Uterus (tissue), 4 donors: ENCODE measurements around the gene CRACR2A. TPM values are rescaled to one million over a fixed set of nuclear protein-coding genes. Genes with fewer than 3 reads are reported as not detected.

Experiments used
- DNase-seq, 2 donors: peaks; one replicate each; pipeline ENCODE4 v3.0.0-alpha.2; 2019 to 2020
- H3K27ac ChIP-seq, 2 donors: fragments of 200-600 bp; sonication (generic); 1 replicate in 1 of 2; 2 replicates in 1 of 2; pipeline ENCODE4 v1.5.1; 2016 to 2018
- H3K27me3 ChIP-seq, 2 donors: fragments of 200-600 bp; sonication (generic); one replicate each; pipeline ENCODE4 v1.5.1; 2018 to 2019; ENCODE audit warnings: control low read depth in 1 of 2
- H3K36me3 ChIP-seq, 2 donors: fragments of 200-600 bp; sonication (generic); one replicate each; pipeline ENCODE4 v1.5.1; 2019; ENCODE audit warnings: control low read depth in 1 of 2
- H3K4me1 ChIP-seq, 2 donors: fragments of 200-600 bp; sonication (generic); one replicate each; pipeline ENCODE4 v1.5.1; 2018 to 2019; ENCODE audit warnings: control low read depth in 1 of 2
- H3K4me3 ChIP-seq, 2 donors: fragments of 200-600 bp; sonication (generic); 1 replicate in 1 of 2; 2 replicates in 1 of 2; pipeline ENCODE4 v1.5.1; 2018 to 2019; ENCODE audit warnings: mild to moderate bottlenecking in 1 of 2
- H3K9me3 ChIP-seq, 2 donors: fragments of 200-600 bp; sonication (generic); one replicate each; pipeline ENCODE4 v1.5.1; 2019; ENCODE audit warnings: control low read depth in 1 of 2
- CTCF ChIP-seq, 4 experiments: fragments of 200-600 bp in 2 of 4; fragments of 450-650 bp in 2 of 4; sonication (generic) in 2 of 4; IDR thresholded peaks; one replicate each; pipeline ENCODE4 v1.5.1; 2016 to 2019; ENCODE audit warnings: antibody characterized with exemption in 4 of 4, mild to moderate bottlenecking in 2 of 4, moderate library complexity in 1 of 4
- POLR2A ChIP-seq, 2 donors: fragments of 450-650 bp; IDR thresholded peaks; one replicate each; pipeline ENCODE4 v1.6.1; 2016; ENCODE audit warnings: antibody characterized with exemption in 2 of 2, mild to moderate bottlenecking in 1 of 2, moderate library complexity in 1 of 2
- intact Hi-C: fragments of 100-400 bp; cut with DNase I; formaldehyde crosslinking; loops from one replicate; pipeline ENCODE4 v1.15.1; 2023; ENCODE audit warnings: low total_unique reads
- total RNA-seq, 4 donors: library from RNA; depleted of rRNA in 3 of 4; stranded (reverse); fragments of >200 nt in 3 of 4; gene quantifications; one replicate each; pipeline versions ENCODE4 v1.1.0 to v1.2.4, GENCODE V29; 2014 to 2023
- donor health status: DM: yes; HTN: yes; CAD: no.

Gene CRACR2A
- total RNA-seq, 4 donors from 2014 or later = 0.88 to 33.6 (median 3.2) TPM

- H3K9me3 ChIP-seq = no peaks in the 10 kb centered on the region
- TF ChIP-seq POLR2A (IDR thresholded peaks at IDR 0.05) (no peak), CTCF (IDR thresholded peaks at IDR 0.05) (no peak)
- no peak overlapping the region for H3K4me3 ChIP-seq
- no peaks in the 10 kb centered on the region for H3K36me3 ChIP-seq
- H3K27ac ChIP-seq = no peak overlapping the region
- no peaks in the 10 kb centered on the region for H3K27me3 ChIP-seq
- intact Hi-C loops = no loop called here
- DNase-seq = no peak
- no peaks in the 10 kb centered on the region for H3K4me1 ChIP-seq
Measured at GRCh38 chr12:3611860-3612703, 140.8 kb downstream of the CRACR2A start.

- no peaks in the 10 kb centered on the region for H3K27me3 ChIP-seq
- TF ChIP-seq POLR2A (IDR thresholded peaks at IDR 0.05) = no peak
- no peak for TF ChIP-seq CTCF (IDR thresholded peaks at IDR 0.05)
- H3K9me3 ChIP-seq = no peaks in the 10 kb centered on the region
- intact Hi-C loops = no loop called here
- H3K4me3 ChIP-seq = no peak overlapping the region
- no peak for DNase-seq
- no peaks in the 10 kb centered on the region for H3K4me1 ChIP-seq
- H3K27ac ChIP-seq = no peak overlapping the region
- no peaks in the 10 kb centered on the region for H3K36me3 ChIP-seq
Measured at GRCh38 chr12:3607821-3608220, 145.1 kb downstream of the CRACR2A start.

- no peaks in the 10 kb centered on the region for H3K27me3 ChIP-seq
- no peak overlapping the region for H3K4me3 ChIP-seq
- no peaks in the 10 kb centered on the region for H3K36me3 ChIP-seq
- H3K27ac ChIP-seq = no peak overlapping the region
- H3K9me3 ChIP-seq = no peaks in the 10 kb centered on the region
- TF ChIP-seq CTCF (IDR thresholded peaks at IDR 0.05) = no peak
- no peak for TF ChIP-seq POLR2A (IDR thresholded peaks at IDR 0.05)
- no peak for DNase-seq
- intact Hi-C loops = no loop called here
- no peaks in the 10 kb centered on the region for H3K4me1 ChIP-seq
Measured at GRCh38 chr12:3607039-3607720, 145.7 kb downstream of the CRACR2A start.

GRCh38 chr12:3606128-3606527, 146.8 kb downstream of the CRACR2A start:
- no peaks in the 10 kb centered on the region for H3K27me3 ChIP-seq
- intact Hi-C loops = no loop called here
- no peaks in the 10 kb centered on the region for H3K4me1 ChIP-seq
- no peak for TF ChIP-seq POLR2A (IDR thresholded peaks at IDR 0.05)
- TF ChIP-seq CTCF (IDR thresholded peaks at IDR 0.05) = no peak
- H3K9me3 ChIP-seq = no peaks in the 10 kb centered on the region
- H3K36me3 ChIP-seq = no peaks in the 10 kb centered on the region
- H3K27ac ChIP-seq = no peak overlapping the region
- no peak for DNase-seq
- no peak overlapping the region for H3K4me3 ChIP-seq

GRCh38 chr12:3605692-3606091, 147.2 kb downstream of the CRACR2A start:
- no peak for DNase-seq
- no peaks in the 10 kb centered on the region for H3K27me3 ChIP-seq
- H3K4me1 ChIP-seq = no peaks in the 10 kb centered on the region
- TF ChIP-seq CTCF (IDR thresholded peaks at IDR 0.05) (no peak), POLR2A (IDR thresholded peaks at IDR 0.05) (no peak)
- H3K4me3 ChIP-seq = no peak overlapping the region
- intact Hi-C loops = no loop called here
- no peaks in the 10 kb centered on the region for H3K36me3 ChIP-seq
- H3K27ac ChIP-seq = no peak overlapping the region
- no peaks in the 10 kb centered on the region for H3K9me3 ChIP-seq
